ENCODE results near the gene SH2D2A. TPM values are rescaled to one million over a fixed set of nuclear protein-coding genes. Genes with fewer than 3 reads are reported as not detected.

Gene SH2D2A
- total RNA-seq, 2 experiments from 2014 or later = 233 to 237 TPM

- POLR2A ChIA-PET = no interaction called here
- CTCF ChIA-PET = interaction anchor here (0.6 to 8.1 kb wide), 32 partner anchors 8 to 193 kb away, joined by 3 to 96 read pairs (median 4); partner anchors contain the start of genes CRABP2, HDGF, INSRR and LRRC71
Measured at GRCh38 chr1:156838972-156839371, 22.3 kb upstream of the SH2D2A start.

- POLR2A ChIA-PET = interaction anchor here (0.5 kb wide), 1 partner anchor 38 kb away, joined by 6 read pairs; no protein-coding TSS in a partner anchor
- CTCF ChIA-PET = interaction anchor here (0.8 to 8.1 kb wide), 9 partner anchors 10 to 74 kb away, joined by 3 to 96 read pairs (median 5); partner anchors contain the start of genes INSRR, NTRK1 and SH2D2A
Measured at GRCh38 chr1:156836892-156837291, 20.2 kb upstream of the SH2D2A start.

- CTCF ChIA-PET = interaction anchor here (1.1 to 8.1 kb wide), 5 partner anchors 10 to 55 kb away, joined by 3 to 96 read pairs (median 5); partner anchors contain the start of genes INSRR and NTRK1
- POLR2A ChIA-PET = no interaction called here
Measured at GRCh38 chr1:156836041-156836654, 19.5 kb upstream of the SH2D2A start.

GRCh38 chr1:156834322-156834721 lies 17.7 kb upstream of the SH2D2A start:
- ChIA-PET POLR2A (no interaction called here), CTCF (interaction anchor here (0.7 to 8.1 kb wide), 3 partner anchors 13 to 94 kb away, joined by 3 to 96 read pairs (median 4); partner anchors contain the start of genes INSRR and NTRK1)

GRCh38 chr1:156833603-156834002 lies 17.0 kb upstream of the SH2D2A start:
- ChIA-PET CTCF (interaction anchor here (0.7 to 8.1 kb wide), 4 partner anchors 12 to 94 kb away, joined by 3 to 96 read pairs (median 4); partner anchors contain the start of genes INSRR and NTRK1), POLR2A (no interaction called here)

GRCh38 chr1:156832434-156832833 lies 15.8 kb upstream of the SH2D2A start:
- CTCF ChIA-PET = interaction anchor here (1.0 to 8.1 kb wide), 3 partner anchors 10 to 27 kb away, joined by 4 to 96 read pairs (median 6); partner anchors contain the start of genes INSRR and NTRK1
- POLR2A ChIA-PET = interaction anchor here (0.6 kb wide), 1 partner anchor 114 kb away, joined by 3 read pairs; no protein-coding TSS in a partner anchor

GRCh38 chr1:156828400-156829124 lies 11.9 kb upstream of the SH2D2A start:
- CTCF ChIA-PET = interaction anchor here (1.2 to 3.2 kb wide), 2 partner anchors 10 to 32 kb away, joined by 5 to 12 read pairs; partner anchors contain the start of gene NTRK1
- POLR2A ChIA-PET = interaction anchor here (0.6 kb wide), 2 partner anchors 126 to 299 kb away, joined by 3 to 9 read pairs; no protein-coding TSS in a partner anchor

- ChIA-PET CTCF (interaction anchor here (0.6 to 3.2 kb wide), 3 partner anchors 12 to 125 kb away, joined by 4 to 12 read pairs (median 6); no protein-coding TSS in a partner anchor), POLR2A (no interaction called here)
Measured at GRCh38 chr1:156826630-156827029, 10.0 kb upstream of the SH2D2A start.

- POLR2A ChIA-PET = no interaction called here
- CTCF ChIA-PET = interaction anchor here (1.2 to 2.5 kb wide), 2 partner anchors 15 to 36 kb away, joined by 5 to 10 read pairs; no protein-coding TSS in a partner anchor
Measured at GRCh38 chr1:156823210-156823790, 6.7 kb upstream of the SH2D2A start.

GRCh38 chr1:156822680-156823079 lies 6.0 kb upstream of the SH2D2A start:
- POLR2A ChIA-PET = no interaction called here
- CTCF ChIA-PET = interaction anchor here (1.1 to 2.5 kb wide), 5 partner anchors 10 to 133 kb away, joined by 3 to 10 read pairs (median 5); no protein-coding TSS in a partner anchor

- POLR2A ChIA-PET = interaction anchor here (1.0 kb wide), 1 partner anchor 13 kb away, joined by 3 read pairs; no protein-coding TSS in a partner anchor
Measured at GRCh38 chr1:156821801-156822200, 5.2 kb upstream of the SH2D2A start.

GRCh38 chr1:156815961-156816422 lies 656 bp downstream of the SH2D2A start:
- ChIA-PET CTCF (interaction anchor here (1.2 to 6.6 kb wide), 6 partner anchors 17 to 90 kb away, joined by 4 to 28 read pairs (median 8); partner anchors contain the start of gene NTRK1), POLR2A (interaction anchor here (0.9 to 1.9 kb wide), 4 partner anchors 8 to 126 kb away, joined by 3 to 6 read pairs (median 6); no protein-coding TSS in a partner anchor)

More at GRCh38 chr1:156821801-156822200, 5.2 kb upstream of the SH2D2A start:
- CTCF ChIA-PET = interaction anchor here (0.7 to 2.5 kb wide), 9 partner anchors 10 to 436 kb away, joined by 3 to 10 read pairs (median 3); no protein-coding TSS in a partner anchor

GRCh38 chr1:156815307-156815826 lies 1.3 kb downstream of the SH2D2A start:
- POLR2A ChIA-PET = interaction anchor here (1.8 to 1.9 kb wide), 2 partner anchors 8 to 10 kb away, joined by 6 read pairs; no protein-coding TSS in a partner anchor

GRCh38 chr1:156814571-156815260 lies 1.9 kb downstream of the SH2D2A start:
- ChIA-PET CTCF (interaction anchor here (0.7 to 6.6 kb wide), 4 partner anchors 23 to 76 kb away, joined by 3 to 28 read pairs (median 14); partner anchors contain the start of gene NTRK1), POLR2A (interaction anchor here (1.0 to 1.3 kb wide), 3 partner anchors 11 to 44 kb away, joined by 3 to 4 read pairs (median 4); no protein-coding TSS in a partner anchor)

More at GRCh38 chr1:156815307-156815826, 1.3 kb downstream of the SH2D2A start:
- CTCF ChIA-PET = interaction anchor here (1.6 to 6.6 kb wide), 3 partner anchors 23 to 75 kb away, joined by 5 to 28 read pairs (median 22); partner anchors contain the start of gene NTRK1

- CTCF ChIA-PET = interaction anchor here (0.7 to 6.6 kb wide), 4 partner anchors 13 to 50 kb away, joined by 3 to 28 read pairs (median 14); partner anchors contain the start of gene NTRK1
- POLR2A ChIA-PET = interaction anchor here (0.6 to 1.3 kb wide), 5 partner anchors 11 to 73 kb away, joined by 3 to 4 read pairs (median 4); partner anchors contain the start of gene MRPL24
Measured at GRCh38 chr1:156813750-156814570, 2.7 kb downstream of the SH2D2A start.

GRCh38 chr1:156813298-156813697 lies 3.4 kb downstream of the SH2D2A start:
- POLR2A ChIA-PET = interaction anchor here (0.6 to 1.3 kb wide), 5 partner anchors 11 to 72 kb away, joined by 3 to 4 read pairs (median 4); partner anchors contain the start of gene MRPL24
- CTCF ChIA-PET = interaction anchor here (2.1 to 6.6 kb wide), 3 partner anchors 12 to 47 kb away, joined by 5 to 28 read pairs (median 22); partner anchors contain the start of gene NTRK1

Data from activated CD8-positive, alpha-beta memory T cell treated with anti-CD3 and anti-CD28 coated beads for 36 hours (primary cell).